Fibroblast of lung (primary cell): ENCODE data around the gene CDH1.

Experiments used
- CTCF ChIP-seq, 2 donors: IDR thresholded peaks in 1 of 2; conservative IDR thresholded peaks in 1 of 2; 1 replicate in 1 of 2; 2 replicates in 1 of 2; pipeline ENCODE4 v1.5.1; 2011 to 2012; ENCODE audit warnings: low read length in 2 of 2, control low read depth in 1 of 2, inconsistent platforms in 1 of 2, low read depth in 1 of 2, mild to moderate bottlenecking in 1 of 2
- EZH2 ChIP-seq: IDR thresholded peaks from 2 replicates; pipeline ENCODE4 v1.5.1; 2012; ENCODE audit warnings: low read length, control low read depth, mild to moderate bottlenecking; ENCODE audit errors: missing control alignments

GRCh38 chr16:68700120-68700519 lies 37.0 kb upstream of the CDH1 start:
- TF ChIP-seq EZH2 (no peak), CTCF (conservative IDR thresholded peaks at IDR 0.05 in 1 of 2, IDR thresholded peaks at IDR 0.05 in 1 of 2; ENCODE audit: low read depth in 1 of 2, low read length in 2 of 2) (no peak)
